Smooth muscle cell (in vitro differentiated cells): ENCODE results near the gene PCDHGA12. TPM values are rescaled to one million over a fixed set of nuclear protein-coding genes. Genes with fewer than 3 reads are reported as not detected.
"Not testable (repeated sequence)": the region's sequence is repeated elsewhere in the genome, so short reads cannot be mapped to it uniquely, and the experiment has no call there.

Experiments used
- DNase-seq: peaks from one replicate; lab custom pipeline; 2025; ENCODE audit not compliant: unreplicated experiment; lab: John Stamatoyannopoulos, UW
- H2AFZ ChIP-seq: fragments of 200-600 bp; sonication (generic); 2 replicates; pipeline ENCODE4 v1.6.0; 2016; ENCODE audit warnings: antibody characterized with exemption, low read depth, mild to moderate bottlenecking
- H3F3A ChIP-seq: fragments of 200-600 bp; sonication (generic); 2 replicates; pipeline ENCODE4 v1.6.0; 2017; ENCODE audit warnings: antibody characterized with exemption, low read depth
- H3K27ac ChIP-seq: fragments of 200-600 bp; sonication (generic); 2 replicates; pipeline ENCODE4 v1.5.1; 2016; ENCODE audit warnings: low read depth, mild to moderate bottlenecking
- H3K27me3 ChIP-seq: fragments of 200-600 bp; sonication (generic); 2 replicates; pipeline ENCODE4 v1.6.1; 2016; ENCODE audit warnings: low read depth, mild to moderate bottlenecking
- H3K36me3 ChIP-seq: fragments of 200-600 bp; sonication (generic); 2 replicates; pipeline ENCODE4 v1.5.1; 2016; ENCODE audit warnings: low read depth
- H3K4me1 ChIP-seq: fragments of 200-600 bp; sonication (generic); 2 replicates; pipeline ENCODE4 v1.5.1; 2016; ENCODE audit warnings: low read depth
- H3K4me2 ChIP-seq: fragments of 200-600 bp; sonication (generic); 2 replicates; pipeline ENCODE4 v1.6.0; 2016; ENCODE audit warnings: mild to moderate bottlenecking
- H3K4me3 ChIP-seq: fragments of 200-600 bp; sonication (generic); 2 replicates; pipeline ENCODE4 v1.5.1; 2016; ENCODE audit warnings: mild to moderate bottlenecking
- H3K79me2 ChIP-seq: fragments of 200-600 bp; sonication (generic); 2 replicates; pipeline ENCODE4 v1.6.0; 2016; ENCODE audit warnings: low read depth, mild to moderate bottlenecking
- H3K9ac ChIP-seq: fragments of 200-600 bp; sonication (generic); 2 replicates; pipeline ENCODE4 v1.6.0; 2016; ENCODE audit warnings: low read depth
- H3K9me3 ChIP-seq: fragments of 200-600 bp; sonication (generic); replicated peaks from 2 replicates; pipeline ENCODE4 v1.5.1; 2016; ENCODE audit warnings: low read depth
- H4K20me1 ChIP-seq: fragments of 200-600 bp; sonication (generic); 2 replicates; pipeline ENCODE4 v1.6.0; 2016; ENCODE audit warnings: low read depth
- WGBS: methylation state at CpG from one replicate; pipeline ENCODE4 v1.1.7; 2016; ENCODE audit warnings: low lambda C conversion rate; 5-methylcytosine and 5-hydroxymethylcytosine counted together
- polyA plus RNA-seq: library from polyadenylated mRNA; unstranded; fragments of >200 nt; fragmentation: Nextera tagmentation; extraction: Ambion mirVana; gene quantifications from 2 replicates; pipeline ENCODE4 v1.2.1, GENCODE V29; 2016
- total RNA-seq: library from RNA; depleted of rRNA; stranded (reverse); fragments of >200 nt; gene quantifications from 2 replicates; pipeline ENCODE4 v1.2.3, GENCODE V29; 2014
- TF ChIP-seq, protein P1 (sequence below): fragments of 200-600 bp; sonication (generic); IDR thresholded peaks from 2 replicates; pipeline ENCODE4 v1.5.1; 2017; ENCODE audit warnings: borderline replicate concordance, mild to moderate bottlenecking, antibody characterized with exemption; ENCODE audit not compliant: insufficient read depth, poor library complexity, severe bottlenecking

PCDHGA12 gene
- total and polyA plus RNA-seq, 2 experiments from 2014 or later: 0.42 to 4.5 TPM

DNA sequence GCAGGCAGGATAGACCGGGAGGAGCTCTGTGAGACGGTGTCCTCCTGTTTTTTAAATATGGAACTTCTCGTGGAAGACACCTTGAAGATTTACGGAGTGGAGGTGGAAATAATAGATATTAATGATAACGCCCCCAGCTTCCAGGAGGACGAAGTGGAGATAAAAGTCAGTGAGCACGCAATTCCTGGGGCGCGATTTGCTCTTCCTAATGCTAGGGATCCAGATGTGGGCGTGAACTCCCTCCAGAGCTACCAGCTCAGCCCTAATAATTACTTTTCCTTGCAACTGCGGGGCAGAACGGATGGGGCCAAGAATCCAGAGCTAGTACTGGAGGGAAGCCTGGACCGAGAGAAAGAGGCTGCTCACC, 8.8 kb upstream of the PCDHGA12 start:
- Histone ChIP-seq H3K9me3 (peaks cover 56% of the 10 kb centered on the region), H3K4me2 (peak overlapping the region; percentile 67)
- WGBS: 63% methylated on average over 13 of the region's 13 CpGs

DNA sequence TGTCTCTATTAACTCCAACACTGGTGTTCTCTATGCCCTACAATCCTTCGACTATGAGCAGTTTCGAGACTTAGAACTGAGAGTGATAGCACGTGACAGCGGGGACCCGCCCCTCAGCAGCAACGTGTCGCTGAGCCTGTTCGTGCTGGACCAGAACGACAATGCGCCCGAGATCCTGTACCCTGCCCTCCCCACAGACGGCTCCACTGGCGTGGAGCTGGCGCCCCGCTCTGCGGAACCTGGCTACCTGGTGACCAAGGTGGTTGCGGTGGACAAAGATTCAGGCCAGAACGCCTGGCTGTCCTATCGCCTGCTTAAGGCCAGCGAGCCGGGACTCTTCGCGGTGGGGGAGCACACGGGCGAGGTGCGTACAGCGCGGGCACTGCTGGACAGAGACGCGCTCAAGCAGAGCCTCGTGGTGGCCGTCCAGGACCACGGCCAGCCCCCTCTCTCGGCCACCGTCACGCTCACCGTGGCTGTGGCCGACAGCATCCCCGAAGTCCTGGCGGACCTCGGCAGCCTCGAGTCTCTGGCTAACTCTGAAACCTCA, 7.5 kb upstream of the PCDHGA12 start:
- Histone ChIP-seq H3F3A (peaks cover 5% of the 10 kb centered on the region), H4K20me1 (no peaks in the 10 kb centered on the region), H3K4me1 (no peaks in the 10 kb centered on the region), H3K9me3 (peaks cover 63% of the 10 kb centered on the region), H3K27ac (no peak overlapping the region), H3K4me3 (no peak overlapping the region), H3K36me3 (peaks cover 64% of the 10 kb centered on the region), H2AFZ (no peak overlapping the region), H3K79me2 (peaks cover 67% of the 10 kb centered on the region), H3K4me2 (no peak overlapping the region), H3K27me3 (no peaks in the 10 kb centered on the region), H3K9ac (no peak overlapping the region)
- TF ChIP-seq, protein P1, sequence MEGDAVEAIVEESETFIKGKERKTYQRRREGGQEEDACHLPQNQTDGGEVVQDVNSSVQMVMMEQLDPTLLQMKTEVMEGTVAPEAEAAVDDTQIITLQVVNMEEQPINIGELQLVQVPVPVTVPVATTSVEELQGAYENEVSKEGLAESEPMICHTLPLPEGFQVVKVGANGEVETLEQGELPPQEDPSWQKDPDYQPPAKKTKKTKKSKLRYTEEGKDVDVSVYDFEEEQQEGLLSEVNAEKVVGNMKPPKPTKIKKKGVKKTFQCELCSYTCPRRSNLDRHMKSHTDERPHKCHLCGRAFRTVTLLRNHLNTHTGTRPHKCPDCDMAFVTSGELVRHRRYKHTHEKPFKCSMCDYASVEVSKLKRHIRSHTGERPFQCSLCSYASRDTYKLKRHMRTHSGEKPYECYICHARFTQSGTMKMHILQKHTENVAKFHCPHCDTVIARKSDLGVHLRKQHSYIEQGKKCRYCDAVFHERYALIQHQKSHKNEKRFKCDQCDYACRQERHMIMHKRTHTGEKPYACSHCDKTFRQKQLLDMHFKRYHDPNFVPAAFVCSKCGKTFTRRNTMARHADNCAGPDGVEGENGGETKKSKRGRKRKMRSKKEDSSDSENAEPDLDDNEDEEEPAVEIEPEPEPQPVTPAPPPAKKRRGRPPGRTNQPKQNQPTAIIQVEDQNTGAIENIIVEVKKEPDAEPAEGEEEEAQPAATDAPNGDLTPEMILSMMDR: no peak
- WGBS: 97% methylated on average over 31 of the region's 42 CpGs
- DNase-seq: no peak

More for the DNA sequence above, 8.8 kb upstream of the PCDHGA12 start:
- DNase-seq: no peak
- H3K27ac ChIP-seq: no peak overlapping the region
- no peaks in the 10 kb centered on the region for H4K20me1 ChIP-seq
- H3K4me3 ChIP-seq: peak overlapping the region; percentile 50
- peaks cover 75% of the 10 kb centered on the region for H3K79me2 ChIP-seq
- H3K36me3 ChIP-seq: peaks cover 55% of the 10 kb centered on the region
- peaks cover 5% of the 10 kb centered on the region for H3K4me1 ChIP-seq
- TF ChIP-seq, protein P1: no peak
- H2AFZ ChIP-seq: peak overlapping the region; percentile 44
- no peak overlapping the region for H3K9ac ChIP-seq
- no peaks in the 10 kb centered on the region for H3K27me3 ChIP-seq
- H3F3A ChIP-seq: peaks cover 5% of the 10 kb centered on the region

DNA sequence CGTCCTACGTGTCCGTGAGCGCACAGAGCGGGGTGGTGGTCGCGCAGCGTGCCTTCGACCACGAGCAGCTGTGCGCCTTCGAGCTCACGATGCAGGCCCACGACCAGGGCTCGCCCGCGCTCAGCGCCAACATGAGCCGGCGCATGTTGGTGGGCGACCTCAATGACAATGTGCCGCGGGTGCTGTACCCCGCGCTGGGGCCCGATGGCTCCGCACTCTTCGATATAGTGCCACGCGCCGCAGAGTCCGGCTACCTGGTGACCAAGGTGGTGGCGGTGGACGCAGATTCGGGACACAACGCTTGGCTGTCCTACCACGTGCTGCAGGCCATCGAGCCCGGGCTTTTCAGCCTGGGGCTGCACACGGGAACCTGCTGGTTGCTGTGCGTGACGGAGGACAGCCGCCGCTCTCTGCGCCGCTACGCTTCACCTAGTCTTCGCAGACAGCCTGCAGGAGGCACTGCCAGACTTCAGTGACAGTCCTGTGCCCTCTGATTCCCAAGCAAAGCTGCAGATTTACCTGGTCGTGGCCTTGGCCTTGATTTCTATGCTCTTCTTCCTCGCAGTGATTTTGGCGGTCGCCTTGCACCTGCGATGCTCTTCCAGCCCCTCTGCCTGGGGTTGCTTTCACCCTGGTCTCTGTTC, 2.4 kb upstream of the PCDHGA12 start:
- H3K79me2 ChIP-seq: peaks cover 37% of the 10 kb centered on the region
- H2AFZ ChIP-seq: no peak overlapping the region
- no peak for DNase-seq
- H3F3A ChIP-seq: no peaks in the 10 kb centered on the region
- TF ChIP-seq, protein P1: no peak
- H3K4me2 ChIP-seq: no peak overlapping the region
- peaks cover 61% of the 10 kb centered on the region for H3K9me3 ChIP-seq
- peaks cover 60% of the 10 kb centered on the region for H3K36me3 ChIP-seq
- no peak overlapping the region for H3K9ac ChIP-seq
- H3K27me3 ChIP-seq: no peaks in the 10 kb centered on the region
- WGBS: 98% methylated on average over 53 of the region's 53 CpGs
- H4K20me1 ChIP-seq: no peaks in the 10 kb centered on the region
- no peaks in the 10 kb centered on the region for H3K4me1 ChIP-seq
- no peak overlapping the region for H3K27ac ChIP-seq
- no peak overlapping the region for H3K4me3 ChIP-seq

DNA sequence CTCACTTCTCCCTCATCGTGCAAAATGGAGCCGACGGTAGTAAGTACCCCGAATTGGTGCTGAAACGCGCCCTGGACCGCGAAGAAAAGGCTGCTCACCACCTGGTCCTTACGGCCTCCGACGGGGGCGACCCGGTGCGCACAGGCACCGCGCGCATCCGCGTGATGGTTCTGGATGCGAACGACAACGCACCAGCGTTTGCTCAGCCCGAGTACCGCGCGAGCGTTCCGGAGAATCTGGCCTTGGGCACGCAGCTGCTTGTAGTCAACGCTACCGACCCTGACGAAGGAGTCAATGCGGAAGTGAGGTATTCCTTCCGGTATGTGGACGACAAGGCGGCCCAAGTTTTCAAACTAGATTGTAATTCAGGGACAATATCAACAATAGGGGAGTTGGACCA, 979 bp downstream of the PCDHGA12 start:
- Histone ChIP-seq H3K36me3 (peaks cover 39% of the 10 kb centered on the region), H3K4me1 (no peaks in the 10 kb centered on the region), H4K20me1 (no peaks in the 10 kb centered on the region), H3K27ac (no peak overlapping the region), H3F3A (no peaks in the 10 kb centered on the region), H3K4me3 (no peak overlapping the region), H3K79me2 (peaks cover 18% of the 10 kb centered on the region), H3K27me3 (no peaks in the 10 kb centered on the region), H3K9me3 (peaks cover 34% of the 10 kb centered on the region), H2AFZ (no peak overlapping the region), H3K9ac (no peak overlapping the region), H3K4me2 (no peak overlapping the region)
- DNase-seq: no peak
- WGBS: 99% methylated on average over 37 of the region's 37 CpGs
- TF ChIP-seq, protein P1: no peak

DNA sequence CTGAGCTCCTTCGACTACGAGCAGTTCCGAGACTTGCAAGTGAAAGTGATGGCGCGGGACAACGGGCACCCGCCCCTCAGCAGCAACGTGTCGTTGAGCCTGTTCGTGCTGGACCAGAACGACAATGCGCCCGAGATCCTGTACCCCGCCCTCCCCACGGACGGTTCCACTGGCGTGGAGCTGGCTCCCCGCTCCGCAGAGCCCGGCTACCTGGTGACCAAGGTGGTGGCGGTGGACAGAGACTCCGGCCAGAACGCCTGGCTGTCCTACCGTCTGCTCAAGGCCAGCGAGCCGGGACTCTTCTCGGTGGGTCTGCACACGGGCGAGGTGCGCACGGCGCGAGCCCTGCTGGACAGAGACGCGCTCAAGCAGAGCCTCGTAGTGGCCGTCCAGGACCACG, 2.0 kb downstream of the PCDHGA12 start:
- H3K27me3 ChIP-seq, H3K4me2 ChIP-seq, H3K4me3 ChIP-seq, H3K4me1 ChIP-seq, DNase-seq, H3F3A ChIP-seq, H3K9ac ChIP-seq, H3K27ac ChIP-seq, H2AFZ ChIP-seq, H4K20me1 ChIP-seq: not testable (repeated sequence)
- Histone ChIP-seq H3K79me2 (peaks cover 23% of the 10 kb centered on the region), H3K9me3 (peaks cover 27% of the 10 kb centered on the region), H3K36me3 (peaks cover 29% of the 10 kb centered on the region)
- WGBS: 96% methylated on average over 18 of the region's 38 CpGs
